ENCODE measurements around the gene CCND1.

DNA sequence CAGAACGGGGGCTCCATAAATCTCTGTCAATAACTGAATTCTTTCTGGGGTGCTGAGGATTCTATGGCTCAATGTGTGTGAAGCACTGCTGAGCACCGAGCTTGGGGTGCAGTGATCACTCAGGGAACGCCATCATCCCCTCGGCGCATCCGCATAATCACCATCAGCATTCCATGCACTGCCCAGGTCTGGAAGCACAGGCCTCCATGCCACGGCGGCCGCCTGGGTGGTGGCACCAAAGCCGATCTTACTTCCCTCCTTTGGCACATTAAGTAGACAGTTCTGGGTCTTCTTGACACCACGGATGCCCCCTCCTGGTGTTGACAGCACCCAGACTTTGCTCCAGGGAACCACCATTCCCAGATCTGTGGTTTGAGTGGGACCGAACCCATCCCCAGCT is 18.6 kb downstream of the CCND1 start:
- TF ChIP-seq CTCF (IDR thresholded peaks at IDR 0.05 in 8 of 11, conservative IDR thresholded peaks at IDR 0.05 in 3 of 11) = no peak
- no peak for TF ChIP-seq POLR2AphosphoS5 (IDR thresholded peaks at IDR 0.05)
